Measurements from ENCODE around the gene TELO2.

The TELO2 gene

GRCh38 chr16:1524366-1524765 lies 31.2 kb downstream of the TELO2 start:
- no peak for DNase-seq

GRCh38 chr16:1525871-1526607 lies 32.9 kb downstream of the TELO2 start:
- no peak for DNase-seq

GRCh38 chr16:1526608-1527555 lies 33.7 kb downstream of the TELO2 start:
- no peak for DNase-seq

GRCh38 chr16:1527836-1528811 lies 35.0 kb downstream of the TELO2 start:
- no peak for DNase-seq

GRCh38 chr16:1528921-1529537 lies 35.9 kb downstream of the TELO2 start:
- DNase-seq, result no peak

GRCh38 chr16:1530349-1530882 lies 37.3 kb downstream of the TELO2 start:
- DNase-seq, result no peak

- DNase-seq, result no peak
Measured at GRCh38 chr16:1530883-1531637, 37.9 kb downstream of the TELO2 start.

- no peak for DNase-seq
Measured at GRCh38 chr16:1531638-1531910, 38.4 kb downstream of the TELO2 start.

GRCh38 chr16:1532081-1532760 lies 39.1 kb downstream of the TELO2 start:
- DNase-seq, result no peak

GRCh38 chr16:1532771-1533170 lies 39.6 kb downstream of the TELO2 start:
- no peak for DNase-seq

- DNase-seq, result no peak
Measured at GRCh38 chr16:1533443-1533951, 40.3 kb downstream of the TELO2 start, which contains the start of gene TMEM204. Gene TMEM204, plus strand, starts transcription at chr16:1533666. Its CDS starts 610 bp downstream, at chr16:1534276.

GRCh38 chr16:1534021-1535020 lies 41.2 kb downstream of the TELO2 start:
- no peak for DNase-seq

- no peak for DNase-seq
Measured at GRCh38 chr16:1535391-1536291, 42.5 kb downstream of the TELO2 start.

- no peak for DNase-seq
Measured at GRCh38 chr16:1536601-1537000, 43.4 kb downstream of the TELO2 start.

- DNase-seq, result no peak
Measured at GRCh38 chr16:1537138-1537577, 44.0 kb downstream of the TELO2 start.

- DNase-seq, result no peak
Measured at GRCh38 chr16:1537763-1538289, 44.7 kb downstream of the TELO2 start.

GRCh38 chr16:1538804-1539520 lies 45.8 kb downstream of the TELO2 start:
- DNase-seq, result no peak

All from inflammatory macrophage treated with lipopolysaccharide for 1 hour (primary cell).